ENCODE data around the gene SACS. TPM values are rescaled to one million over a fixed set of nuclear protein-coding genes. Genes with fewer than 3 reads are reported as not detected.

The SACS gene
- total RNA-seq, 1 experiment from 2014 or later, result 33.4 TPM

- no peaks in the 10 kb centered on the region for H3K36me3 ChIP-seq (ENCODE audit: control insufficient read depth in 1 of 2, insufficient read depth in 2 of 2, low read length in 2 of 2)
- peaks cover 7 to 10% of the 10 kb centered on the region in 2 experiments; a peak in 2 of 4 replicates for H3K4me1 ChIP-seq (ENCODE audit: control insufficient read depth in 1 of 2, insufficient read depth in 2 of 2, low read length in 2 of 2)
- no peak overlapping the region for H2AFZ ChIP-seq (ENCODE audit: low read depth, low read length, poor library complexity, severe bottlenecking)
- no peak overlapping the region for H3K4me2 ChIP-seq (ENCODE audit: low read length)
- TF ChIP-seq RAD21 (IDR thresholded peaks at IDR 0.05; ENCODE audit: low read depth), result no peak
- no peak for TF ChIP-seq EZH2 (IDR thresholded peaks at IDR 0.05)
- TF ChIP-seq EZH2phosphoT487 (IDR thresholded peaks at IDR 0.05; ENCODE audit: borderline replicate concordance), result no peak
- no peaks in the 10 kb centered on the region for H4K20me1 ChIP-seq (ENCODE audit: insufficient read depth)
- H3K27me3 ChIP-seq (ENCODE audit: insufficient read depth, low read length), result no peaks in the 10 kb centered on the region
- DNase-seq (ENCODE audit: low read depth, low spot score) (no peak), ATAC-seq (no peak)
- H3K9ac ChIP-seq (ENCODE audit: low read length), result no peak overlapping the region
- H3K9me3 ChIP-seq (ENCODE audit: control insufficient read depth in 1 of 2, insufficient read depth in 1 of 2, low read depth in 1 of 2, low read length in 2 of 2), result no peaks in the 10 kb centered on the region
- BruUV-seq (replicated peaks), result no TSS peak
- H3K27ac ChIP-seq (ENCODE audit: low read depth, low read length), result no peak overlapping the region
- RAD21 ChIA-PET (ENCODE audit: low non-redundant PET in 1 of 2, low total read pairs in 2 of 2, uncharacterized antibody in 2 of 2, unreplicated experiment in 2 of 2), result no interaction called here
- no peak overlapping the region for H3K4me3 ChIP-seq (replicated peaks in 1 of 2; ENCODE audit: low read depth in 1 of 2, low read length in 2 of 2)
- POLR2A ChIA-PET, result no interaction called here
- CTCF ChIA-PET, result no interaction called here
- intact Hi-C loops (cut with micrococcal nuclease), result loop anchor here (10.0 kb wide), 1 partner anchor 763 kb away; no protein-coding TSS in a partner anchor
- H3K9me2 ChIP-seq (ENCODE audit: insufficient read depth), result no peaks in the 10 kb centered on the region
- H3K79me2 ChIP-seq (ENCODE audit: insufficient read depth, low read length), result no peaks in the 10 kb centered on the region
Measured at GRCh38 chr13:23461544-23461943, 28.0 kb upstream of the SACS start.

DNA sequence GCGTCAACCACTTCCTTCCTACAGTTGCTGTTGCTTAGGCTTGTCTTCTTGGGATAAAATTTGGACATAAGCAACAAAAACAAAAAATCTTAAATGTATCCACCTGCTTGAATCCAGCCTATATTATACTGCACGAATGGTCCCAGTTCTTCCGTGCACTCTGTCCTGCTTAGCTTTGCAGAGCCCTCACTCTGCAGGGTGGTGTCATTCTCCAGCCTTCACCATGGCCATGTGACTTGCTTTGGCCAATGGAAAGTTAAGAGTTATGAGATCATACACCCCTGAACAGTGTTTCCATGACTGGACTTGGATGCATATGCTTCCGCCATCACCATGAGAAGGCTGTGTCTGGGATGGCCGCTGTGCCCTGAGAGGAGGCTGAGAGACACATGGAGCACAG is 27.4 kb upstream of the SACS start:
- intact Hi-C loops (cut with micrococcal nuclease), result loop anchor here (10.0 kb wide), 1 partner anchor 764 kb away; no protein-coding TSS in a partner anchor
- no TSS peak for BruUV-seq (replicated peaks)
- TF ChIP-seq SIN3A (IDR thresholded peaks at IDR 0.05; ENCODE audit: low read depth) (no peak), CBX3 (IDR thresholded peaks at IDR 0.05; ENCODE audit: low read depth) (no peak), CEBPB (IDR thresholded peaks at IDR 0.05; ENCODE audit: low read depth) (no peak), EGR1 (IDR thresholded peaks at IDR 0.05; ENCODE audit: low read depth) (no peak), YY1 (IDR thresholded peaks at IDR 0.05; ENCODE audit: extremely low read depth, insufficient replicate concordance, low read depth, low read length) (no peak), SRF (IDR thresholded peaks at IDR 0.05; ENCODE audit: low read depth) (no peak), FOSL1 (IDR thresholded peaks at IDR 0.05; ENCODE audit: low read depth) (no peak), ELF1 (IDR thresholded peaks at IDR 0.05; ENCODE audit: borderline replicate concordance, low read depth) (no peak), SP1 (IDR thresholded peaks at IDR 0.05; ENCODE audit: low read depth) (no peak), EZH2phosphoT487 (IDR thresholded peaks at IDR 0.05; ENCODE audit: borderline replicate concordance) (no peak), POLR2A (IDR thresholded peaks at IDR 0.05; ENCODE audit: borderline replicate concordance, extremely low read depth, insufficient read depth, insufficient read length) (no peak), EZH2 (IDR thresholded peaks at IDR 0.05) (no peak), TCF7L2 (IDR thresholded peaks at IDR 0.05; ENCODE audit: borderline replicate concordance, extremely low read depth, insufficient read depth, insufficient read length) (no peak), CTCF (IDR thresholded peaks at IDR 0.05 in 2 of 3, conservative IDR thresholded peaks at IDR 0.05 in 1 of 3; ENCODE audit: borderline replicate concordance in 1 of 3, insufficient read depth in 1 of 3, low read depth in 2 of 3, low read length in 2 of 3) (no peak), RAD21 (IDR thresholded peaks at IDR 0.05; ENCODE audit: low read depth) (no peak), ZFX (IDR thresholded peaks at IDR 0.05) (no peak)
- TF ChIP-seq, protein P1, sequence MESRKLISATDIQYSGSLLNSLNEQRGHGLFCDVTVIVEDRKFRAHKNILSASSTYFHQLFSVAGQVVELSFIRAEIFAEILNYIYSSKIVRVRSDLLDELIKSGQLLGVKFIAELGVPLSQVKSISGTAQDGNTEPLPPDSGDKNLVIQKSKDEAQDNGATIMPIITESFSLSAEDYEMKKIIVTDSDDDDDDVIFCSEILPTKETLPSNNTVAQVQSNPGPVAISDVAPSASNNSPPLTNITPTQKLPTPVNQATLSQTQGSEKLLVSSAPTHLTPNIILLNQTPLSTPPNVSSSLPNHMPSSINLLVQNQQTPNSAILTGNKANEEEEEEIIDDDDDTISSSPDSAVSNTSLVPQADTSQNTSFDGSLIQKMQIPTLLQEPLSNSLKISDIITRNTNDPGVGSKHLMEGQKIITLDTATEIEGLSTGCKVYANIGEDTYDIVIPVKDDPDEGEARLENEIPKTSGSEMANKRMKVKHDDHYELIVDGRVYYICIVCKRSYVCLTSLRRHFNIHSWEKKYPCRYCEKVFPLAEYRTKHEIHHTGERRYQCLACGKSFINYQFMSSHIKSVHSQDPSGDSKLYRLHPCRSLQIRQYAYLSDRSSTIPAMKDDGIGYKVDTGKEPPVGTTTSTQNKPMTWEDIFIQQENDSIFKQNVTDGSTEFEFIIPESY (IDR thresholded peaks at IDR 0.05; ENCODE audit: extremely low read depth, insufficient replicate concordance, low read length), result no peak
- TF ChIP-seq, protein P2, sequence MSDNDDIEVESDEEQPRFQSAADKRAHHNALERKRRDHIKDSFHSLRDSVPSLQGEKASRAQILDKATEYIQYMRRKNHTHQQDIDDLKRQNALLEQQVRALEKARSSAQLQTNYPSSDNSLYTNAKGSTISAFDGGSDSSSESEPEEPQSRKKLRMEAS (IDR thresholded peaks at IDR 0.05), result no peak
- TF ChIP-seq, protein P3, sequence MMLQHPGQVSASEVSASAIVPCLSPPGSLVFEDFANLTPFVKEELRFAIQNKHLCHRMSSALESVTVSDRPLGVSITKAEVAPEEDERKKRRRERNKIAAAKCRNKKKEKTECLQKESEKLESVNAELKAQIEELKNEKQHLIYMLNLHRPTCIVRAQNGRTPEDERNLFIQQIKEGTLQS (IDR thresholded peaks at IDR 0.05), result no peak

More for the DNA sequence above, 27.4 kb upstream of the SACS start:
- no peak overlapping the region for H2AFZ ChIP-seq (ENCODE audit: low read depth, low read length, poor library complexity, severe bottlenecking)
- H3K4me3 ChIP-seq (replicated peaks in 1 of 2; ENCODE audit: low read depth in 1 of 2, low read length in 2 of 2), result no peak overlapping the region
- H3K9ac ChIP-seq (ENCODE audit: low read length), result no peak overlapping the region
- ATAC-seq (no peak), DNase-seq (ENCODE audit: low read depth, low spot score) (no peak)
- H3K36me3 ChIP-seq (ENCODE audit: control insufficient read depth in 1 of 2, insufficient read depth in 2 of 2, low read length in 2 of 2), result no peaks in the 10 kb centered on the region
- H3K27me3 ChIP-seq (ENCODE audit: insufficient read depth, low read length), result no peaks in the 10 kb centered on the region
- no peaks in the 10 kb centered on the region for H4K20me1 ChIP-seq (ENCODE audit: insufficient read depth)
- ChIA-PET POLR2A (no interaction called here), CTCF (no interaction called here), RAD21 (ENCODE audit: low non-redundant PET in 1 of 2, low total read pairs in 2 of 2, uncharacterized antibody in 2 of 2, unreplicated experiment in 2 of 2) (no interaction called here)
- H3K27ac ChIP-seq (ENCODE audit: low read depth, low read length), result no peak overlapping the region
- H3K9me3 ChIP-seq (ENCODE audit: control insufficient read depth in 1 of 2, insufficient read depth in 1 of 2, low read depth in 1 of 2, low read length in 2 of 2), result no peaks in the 10 kb centered on the region
- H3K79me2 ChIP-seq (ENCODE audit: insufficient read depth, low read length), result no peaks in the 10 kb centered on the region
- H3K4me1 ChIP-seq (ENCODE audit: control insufficient read depth in 1 of 2, insufficient read depth in 2 of 2, low read length in 2 of 2), result peaks cover 3 to 4% of the 10 kb centered on the region in 2 experiments; a peak in 2 of 4 replicates
- H3K9me2 ChIP-seq (ENCODE audit: insufficient read depth), result no peaks in the 10 kb centered on the region
- H3K4me2 ChIP-seq (ENCODE audit: low read length), result no peak overlapping the region
